Stimulated activated CD8-positive, alpha-beta memory T cell treated with anti-CD3 and anti-CD28 coated beads, Interleukin-15, amount 100 ng/mL, for 4 hours (primary cell): Measurements from ENCODE around the gene NPPA.
"Not testable (repeated sequence)": the region's sequence is repeated elsewhere in the genome, so short reads cannot be mapped to it uniquely, and the experiment has no call there.

ENCODE experiments used
- DNase-seq, 2 donors: peaks; one replicate each; pipeline ENCODE4 v3.0.0-alpha.2; 2020; ENCODE audit warnings: low read depth in 2 of 2

NPPA gene

DNA sequence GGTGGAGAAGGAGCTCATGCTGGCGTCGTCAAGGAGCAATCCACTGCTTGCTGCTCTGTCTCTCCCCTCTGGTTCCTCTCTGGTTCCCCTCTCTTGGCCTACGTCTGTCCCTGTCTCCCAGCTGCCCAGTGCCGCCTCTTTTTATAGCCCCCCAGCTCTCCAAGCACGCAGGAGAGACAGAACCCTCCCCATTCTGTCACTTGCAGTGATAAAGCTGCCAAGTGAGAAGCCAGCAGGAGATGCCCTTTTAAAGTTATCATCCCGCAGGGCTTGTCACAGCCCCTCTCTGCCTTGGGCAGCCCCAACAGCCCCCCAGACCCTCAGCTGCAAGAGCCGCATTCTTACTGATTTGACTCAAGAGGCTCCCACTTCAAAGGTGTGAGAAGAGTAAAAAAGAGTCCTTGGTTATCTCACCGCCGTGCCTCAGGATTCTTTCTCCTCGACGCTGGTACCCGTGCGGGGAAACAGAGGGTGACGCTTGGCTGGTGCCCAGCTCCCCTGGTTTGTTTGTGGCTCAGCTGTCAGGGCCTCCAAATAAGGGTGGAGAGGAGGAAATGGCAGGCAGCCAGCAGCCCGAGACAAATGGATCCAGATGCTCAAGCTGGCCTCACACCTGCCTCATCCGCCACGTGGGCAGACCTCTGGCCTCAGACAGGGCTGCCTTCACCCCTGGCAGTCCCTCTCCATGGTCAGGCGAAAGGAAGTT, at the start of gene NPPA:
TSS of gene NPPA (minus strand) at position 117 of the 706 bp plus-strand sequence. CDS start at position 18, 99 bp downstream.
- no peak for DNase-seq

DNA sequence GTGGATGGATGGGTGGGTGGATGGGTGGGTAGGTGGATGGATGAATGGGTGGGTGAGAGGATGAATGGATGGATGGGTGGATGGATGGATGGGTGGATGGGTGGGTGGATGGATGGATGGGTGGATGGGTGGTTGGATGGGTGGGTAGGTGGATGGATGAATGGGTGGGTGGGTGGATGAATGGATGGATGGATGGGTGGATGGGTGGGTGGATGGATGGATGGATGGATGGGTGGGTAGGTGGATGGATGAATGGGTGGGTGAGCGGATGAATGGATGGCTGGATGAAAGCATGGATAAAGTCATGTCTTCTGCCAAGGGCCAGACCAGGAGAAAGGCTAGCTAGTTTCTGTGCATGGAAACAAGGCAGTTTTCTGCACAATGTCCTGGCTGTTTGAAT, 46.9 kb upstream of the NPPA start:
- DNase-seq = not testable (repeated sequence)

DNA sequence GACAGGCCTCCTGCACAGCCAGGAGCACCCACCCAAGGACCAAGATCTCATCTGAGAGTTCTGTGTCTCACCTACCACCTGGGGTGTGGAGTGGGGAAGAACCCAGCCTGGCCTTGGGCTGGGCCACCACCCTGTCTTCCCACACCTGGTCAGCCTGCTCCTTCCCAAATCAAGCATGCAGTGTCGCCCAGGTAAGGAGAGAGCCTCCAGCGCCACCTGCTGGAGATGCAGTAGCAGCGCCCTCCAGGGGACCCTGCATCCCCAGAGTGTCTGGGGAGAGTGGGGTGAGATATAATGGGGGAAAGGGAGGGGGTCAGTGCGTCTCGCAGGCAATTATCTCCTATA, 46.3 kb upstream of the NPPA start:
- DNase-seq = peak; percentile 21 to 43

DNA sequence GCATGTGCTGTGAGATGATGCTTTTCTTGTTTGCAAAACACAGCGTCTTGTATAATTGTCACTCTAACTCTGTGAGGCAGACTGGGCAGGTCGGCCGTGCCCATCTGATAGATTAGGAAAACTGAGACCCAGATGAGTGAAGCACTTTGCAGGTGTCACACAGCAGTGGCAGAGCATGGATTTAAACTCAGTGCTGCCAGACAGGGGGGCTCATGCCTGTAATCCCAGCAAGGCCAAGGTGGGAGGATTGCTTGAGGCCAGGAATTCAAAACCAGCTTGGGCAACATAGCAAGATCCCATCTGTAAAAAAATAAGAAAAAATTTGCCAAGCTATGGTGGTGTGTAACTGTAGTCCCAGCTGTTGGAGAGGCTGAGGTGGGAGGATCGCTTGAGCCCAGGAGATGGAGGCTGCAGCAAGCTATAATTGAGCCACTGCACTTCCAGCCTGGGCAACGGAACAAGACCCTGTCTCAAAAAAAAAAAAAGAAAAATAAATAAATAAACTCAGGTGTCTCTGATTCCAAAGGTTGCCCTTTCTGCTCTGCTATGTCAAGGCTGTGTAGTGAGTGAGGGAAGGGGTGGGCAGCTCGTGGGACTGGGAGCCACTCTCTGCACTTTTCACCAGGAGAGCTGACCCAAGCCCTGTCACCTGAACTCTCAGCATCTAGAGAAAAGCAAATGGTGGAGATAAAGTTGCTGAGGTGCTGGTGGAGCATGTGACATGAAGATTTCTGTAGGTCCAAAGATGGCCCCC, 44.0 kb upstream of the NPPA start:
- no peak for DNase-seq

DNA sequence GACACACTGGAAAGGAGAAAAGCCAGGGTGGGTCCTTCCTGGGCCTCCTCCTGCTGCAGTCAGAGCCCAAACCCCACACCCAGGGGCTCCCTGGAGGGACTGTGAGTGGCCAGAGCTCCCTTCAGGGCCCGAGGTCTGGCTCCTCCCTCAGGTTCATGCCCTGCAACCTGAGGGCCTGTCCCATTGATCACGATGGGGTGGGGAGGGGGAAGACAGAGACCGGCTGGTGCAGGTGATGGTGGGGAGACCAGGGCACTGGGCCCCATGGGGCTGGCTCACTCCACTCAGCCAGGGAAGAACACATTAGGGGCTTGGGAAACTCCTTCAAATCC, 41.3 kb upstream of the NPPA start:
- no peak for DNase-seq

DNA sequence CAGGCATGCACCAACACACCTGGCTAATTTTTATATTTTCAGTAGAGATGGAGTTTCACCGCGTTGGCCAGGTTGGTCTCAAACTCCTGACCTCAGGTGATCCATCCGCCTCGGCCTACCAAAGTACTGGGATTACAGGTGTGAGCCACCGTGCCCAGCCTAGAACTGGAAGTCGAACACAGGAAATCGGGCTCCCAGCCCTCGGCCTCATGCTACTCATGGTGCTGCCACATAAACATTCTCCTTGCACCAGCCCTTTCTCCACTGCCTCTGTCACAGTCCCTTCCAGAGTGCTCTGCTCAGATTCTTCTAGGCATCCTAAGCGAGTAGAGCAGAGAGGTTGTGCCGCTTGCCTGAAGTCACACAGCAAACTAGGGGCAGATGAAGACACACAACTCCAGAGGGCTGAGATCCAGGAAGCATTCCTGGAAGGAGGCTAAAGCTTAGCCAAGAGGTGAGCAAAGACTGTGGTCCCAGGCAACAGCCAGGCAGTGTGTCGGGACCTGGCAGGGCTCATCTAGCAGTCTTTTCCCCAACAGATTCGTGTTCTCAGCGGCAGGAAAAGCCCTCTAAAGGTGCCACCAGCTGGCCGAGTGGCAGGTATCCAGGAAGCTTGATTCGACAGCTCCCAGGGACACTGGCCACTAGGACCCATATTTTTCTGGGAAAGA, 40.8 kb upstream of the NPPA start:
- DNase-seq = no peak

DNA sequence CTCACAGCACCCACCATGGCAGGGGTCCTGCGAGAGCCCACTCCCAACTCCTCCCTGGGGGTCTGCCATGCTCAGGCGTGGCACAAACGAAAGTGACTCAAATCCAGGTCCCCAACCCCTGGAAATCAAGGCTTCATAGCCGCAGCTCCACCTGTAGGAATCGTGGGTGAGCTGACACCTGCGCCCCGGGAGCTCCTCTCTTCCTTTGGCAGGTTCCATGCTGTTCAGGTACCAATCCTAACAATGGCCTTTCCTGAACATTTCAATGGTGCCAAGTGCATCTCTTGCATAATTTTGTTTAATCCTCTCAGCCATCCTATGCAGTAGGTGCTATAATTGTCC, 40.1 kb upstream of the NPPA start:
- no peak for DNase-seq

DNA sequence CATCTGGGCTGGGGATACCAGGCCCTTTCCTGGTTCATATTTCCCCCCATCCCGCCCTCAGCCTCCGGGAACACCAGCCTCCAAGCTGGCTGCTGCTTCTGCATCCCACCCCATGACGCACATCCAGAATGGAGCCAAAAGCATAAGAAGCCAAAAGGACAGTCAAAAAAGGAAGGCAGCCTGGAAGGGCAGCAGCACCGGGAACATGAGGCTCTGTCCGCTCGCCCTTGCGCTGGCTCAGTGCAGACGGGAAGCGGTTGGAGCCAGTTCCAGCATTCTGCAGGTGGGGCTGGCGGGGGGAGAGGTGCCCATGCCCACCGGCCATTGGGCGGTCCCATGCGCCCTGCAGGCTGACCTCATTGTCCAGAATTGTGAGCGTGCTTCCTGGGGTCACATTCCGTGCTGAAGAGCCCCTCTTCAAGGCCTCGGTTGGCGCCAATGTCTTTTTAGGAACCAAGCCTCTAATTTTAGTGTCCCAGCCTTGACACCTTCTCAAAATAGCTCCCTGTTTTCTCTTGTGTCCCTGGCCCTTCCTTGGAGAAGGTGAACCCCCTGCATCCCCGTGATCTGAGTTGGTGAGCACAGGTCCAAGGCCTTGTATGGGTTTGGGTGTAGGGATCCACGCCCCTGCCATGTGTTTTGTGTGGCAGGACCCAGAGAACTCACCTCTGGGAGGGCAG, 39.5 kb upstream of the NPPA start:
- no peak for DNase-seq

DNA sequence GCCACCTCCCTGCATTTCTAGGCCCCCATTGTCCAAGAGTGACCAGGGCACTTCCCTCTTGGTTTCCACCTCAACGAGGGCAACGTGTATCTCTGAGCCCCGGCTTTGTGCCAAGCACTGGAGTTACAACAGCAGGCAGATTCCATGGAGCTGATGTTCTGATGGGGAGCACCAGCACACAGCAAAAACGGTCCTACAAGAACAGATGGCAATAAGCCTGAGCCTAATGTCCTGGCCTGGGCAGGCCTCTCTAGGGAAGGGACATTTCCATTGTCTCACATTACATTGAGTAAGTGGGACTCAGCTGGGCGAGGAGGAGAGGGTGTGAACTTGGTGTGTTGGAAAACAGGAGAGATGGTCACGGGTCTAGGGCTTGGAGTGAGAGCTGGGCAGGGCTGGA, 38.3 kb upstream of the NPPA start:
- DNase-seq = no peak

DNA sequence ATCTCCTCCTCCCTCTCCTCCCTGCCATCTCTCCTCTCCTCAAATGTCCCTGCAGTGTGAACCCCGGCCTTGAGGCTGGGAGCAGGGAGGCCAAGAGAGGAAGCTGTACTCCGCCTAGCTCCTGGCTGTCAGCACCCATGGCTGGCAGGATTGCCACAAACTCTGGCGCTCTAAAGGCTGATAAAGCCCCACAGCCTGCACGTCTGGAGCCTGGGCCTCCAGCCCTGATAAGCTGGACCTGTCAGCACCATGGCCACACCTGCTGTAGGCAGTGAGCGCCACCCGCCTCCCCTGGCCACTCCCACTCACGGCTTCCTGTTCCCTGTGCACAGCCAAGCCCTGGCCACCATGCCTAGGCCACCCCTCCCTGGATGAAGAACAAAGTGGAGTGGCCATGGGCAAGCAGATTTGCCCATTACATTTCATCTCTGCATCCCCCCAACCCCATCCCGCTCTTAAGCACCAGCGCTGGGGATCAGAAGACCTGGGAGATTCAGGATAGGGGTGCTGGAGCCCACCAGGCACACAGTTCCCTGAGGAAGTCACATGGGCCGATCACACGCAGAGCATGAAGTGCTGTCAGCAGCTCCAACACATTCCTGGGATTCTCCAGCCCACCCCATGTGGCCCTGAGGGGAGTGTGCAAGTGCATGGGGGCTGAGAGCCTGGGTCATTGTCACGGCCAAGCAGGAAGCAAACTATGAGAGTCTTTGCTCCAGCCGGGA, 35.4 kb upstream of the NPPA start:
- DNase-seq = no peak

DNA sequence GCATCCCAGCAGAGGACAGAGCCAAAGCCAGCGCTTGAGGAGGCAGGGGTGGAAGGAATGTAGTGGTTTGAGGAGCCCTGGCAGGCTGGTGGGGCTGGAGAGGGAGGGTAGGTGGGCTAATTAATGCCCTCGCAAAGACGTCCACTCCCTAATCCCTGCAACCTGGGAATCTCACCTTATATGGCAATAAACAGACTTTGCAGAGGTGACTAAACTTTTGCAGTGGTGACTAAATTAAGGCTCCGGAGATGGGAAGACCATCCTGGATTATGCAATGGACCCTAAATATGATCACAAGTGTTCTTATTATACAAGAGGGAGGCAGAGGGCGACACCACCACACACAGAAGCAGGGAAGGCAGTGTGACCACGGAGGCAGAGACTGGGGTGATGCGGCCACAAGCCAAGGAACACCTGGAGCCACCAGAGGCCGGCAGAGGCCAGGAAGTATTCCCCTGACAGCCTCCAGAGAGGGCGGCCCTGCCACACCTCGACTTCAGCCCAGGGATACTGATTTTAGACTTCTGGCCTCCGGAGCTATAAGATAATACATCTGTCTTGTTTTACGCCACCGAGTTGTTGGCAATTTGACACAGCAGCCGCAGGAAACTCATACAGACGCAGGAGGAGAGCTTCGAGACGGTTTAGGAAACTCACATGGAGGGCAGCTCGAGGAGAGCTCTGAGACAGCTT, 34.3 kb upstream of the NPPA start:
- DNase-seq = no peak

DNA sequence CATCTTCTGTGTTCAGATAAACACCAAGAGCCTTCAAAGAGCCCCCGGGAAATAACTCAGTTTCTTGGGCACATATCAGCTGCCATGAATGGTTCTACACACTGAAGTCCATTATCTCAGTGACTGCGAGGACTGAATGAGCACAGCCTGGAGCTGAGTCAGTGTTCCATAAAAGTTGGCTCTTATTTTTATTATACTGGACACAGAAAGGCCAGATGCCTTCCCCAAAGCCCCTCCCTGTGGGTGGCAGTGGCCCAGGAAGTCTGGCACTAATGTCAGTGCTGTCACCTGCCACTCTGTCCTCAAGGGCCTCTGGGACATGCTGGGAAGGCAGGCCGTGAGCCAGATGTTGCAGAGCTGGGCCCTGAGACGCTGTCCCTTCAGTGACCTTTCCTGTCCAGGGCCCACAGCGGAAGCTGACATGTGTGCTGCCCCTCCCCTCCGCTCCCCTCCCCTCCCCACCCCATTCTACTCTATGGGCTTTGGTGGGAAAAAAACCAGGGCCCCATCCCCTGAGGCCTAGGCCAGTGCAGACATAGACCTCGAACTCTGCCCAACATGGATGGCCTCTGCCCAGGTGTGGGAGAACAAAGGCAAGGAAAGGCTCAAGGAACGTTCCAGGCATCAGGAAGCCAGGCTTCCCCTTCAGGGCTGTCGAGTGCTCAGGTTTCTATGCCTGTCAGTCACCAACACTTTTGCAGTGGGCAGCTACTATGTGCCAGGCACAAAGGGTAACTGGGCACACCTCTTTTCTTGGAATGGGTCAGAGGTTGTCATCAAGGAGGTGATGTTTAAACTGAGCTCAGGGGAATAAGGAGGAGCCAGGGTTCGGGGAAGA, 33.5 kb upstream of the NPPA start:
- no peak for DNase-seq

DNA sequence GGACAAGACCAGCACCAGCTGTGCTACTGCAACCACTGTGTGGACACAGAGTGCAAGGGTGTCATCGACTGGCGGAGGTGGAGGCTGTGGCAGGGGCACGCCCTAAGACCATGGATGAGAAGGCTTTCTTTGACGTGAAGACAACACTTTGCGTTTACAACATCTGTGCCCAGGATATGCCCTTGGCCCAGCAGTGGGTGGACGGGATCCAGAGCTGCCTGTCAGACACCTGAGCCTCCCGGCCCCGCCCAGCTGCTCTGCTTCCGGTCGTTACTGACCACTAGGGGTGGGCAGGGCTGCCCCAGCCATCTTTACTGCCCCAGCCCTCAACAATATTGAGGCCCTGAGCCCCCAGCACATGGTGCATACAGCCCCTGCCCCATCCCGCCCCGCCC, 32.6 kb upstream of the NPPA start:
- DNase-seq = no peak

DNA sequence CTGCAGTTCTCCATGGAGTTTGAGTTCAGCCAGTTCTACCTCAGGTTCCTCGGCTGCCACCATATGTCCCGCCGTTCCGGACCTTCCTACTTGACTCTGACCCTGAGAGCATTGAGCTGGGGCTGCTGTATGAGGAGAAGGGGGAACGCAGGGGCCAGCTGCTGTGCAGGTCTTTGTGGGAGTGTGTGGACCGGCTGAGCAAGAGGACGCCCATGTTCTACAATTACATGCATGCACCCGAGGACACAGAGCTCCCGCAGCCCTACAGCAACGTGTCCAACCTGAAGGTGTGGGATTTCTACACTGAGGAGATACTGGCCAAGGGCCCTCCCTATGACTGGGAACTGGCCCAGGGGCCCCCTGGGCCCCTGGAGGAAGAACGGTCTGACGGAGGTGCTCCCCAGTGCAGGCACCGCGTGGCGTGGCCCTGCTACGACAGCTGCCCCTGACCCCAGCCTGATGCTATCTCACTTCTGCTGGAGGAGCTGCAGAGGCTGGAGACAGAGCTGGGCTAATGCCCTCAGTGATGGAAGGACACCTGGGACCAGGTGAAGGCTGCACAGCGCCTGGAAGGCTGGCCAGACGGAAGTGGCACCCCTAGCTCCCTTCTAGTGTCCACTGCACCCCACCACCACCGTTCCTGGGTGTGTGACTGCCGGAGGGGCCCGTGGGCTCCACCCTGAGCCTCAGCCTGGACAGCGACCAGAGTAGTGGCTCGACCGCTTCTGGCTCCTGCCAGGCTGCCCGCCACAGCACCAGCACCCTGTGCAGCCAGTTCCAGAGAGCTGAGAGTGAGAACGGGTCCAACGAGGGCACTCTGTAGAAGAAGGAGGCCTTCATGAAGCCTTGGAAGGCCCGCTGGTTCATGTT, 32.0 kb upstream of the NPPA start:
- no peak for DNase-seq

DNA sequence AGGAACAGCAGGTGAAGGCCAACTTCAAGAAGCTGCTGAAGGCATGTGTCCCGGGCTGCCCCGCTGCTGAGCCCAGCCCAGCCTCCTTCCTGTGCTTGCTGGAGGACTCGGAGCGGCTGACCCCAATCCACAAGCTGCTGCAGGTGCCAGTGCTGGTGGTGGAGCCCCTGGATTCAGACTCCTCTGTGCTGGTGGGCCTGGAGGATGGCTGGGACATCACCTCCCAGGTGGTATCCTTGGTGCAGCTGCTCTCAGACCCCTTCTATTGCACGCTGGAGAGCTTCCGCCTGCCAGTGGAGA, 31.3 kb upstream of the NPPA start:
- no peak for DNase-seq

DNA sequence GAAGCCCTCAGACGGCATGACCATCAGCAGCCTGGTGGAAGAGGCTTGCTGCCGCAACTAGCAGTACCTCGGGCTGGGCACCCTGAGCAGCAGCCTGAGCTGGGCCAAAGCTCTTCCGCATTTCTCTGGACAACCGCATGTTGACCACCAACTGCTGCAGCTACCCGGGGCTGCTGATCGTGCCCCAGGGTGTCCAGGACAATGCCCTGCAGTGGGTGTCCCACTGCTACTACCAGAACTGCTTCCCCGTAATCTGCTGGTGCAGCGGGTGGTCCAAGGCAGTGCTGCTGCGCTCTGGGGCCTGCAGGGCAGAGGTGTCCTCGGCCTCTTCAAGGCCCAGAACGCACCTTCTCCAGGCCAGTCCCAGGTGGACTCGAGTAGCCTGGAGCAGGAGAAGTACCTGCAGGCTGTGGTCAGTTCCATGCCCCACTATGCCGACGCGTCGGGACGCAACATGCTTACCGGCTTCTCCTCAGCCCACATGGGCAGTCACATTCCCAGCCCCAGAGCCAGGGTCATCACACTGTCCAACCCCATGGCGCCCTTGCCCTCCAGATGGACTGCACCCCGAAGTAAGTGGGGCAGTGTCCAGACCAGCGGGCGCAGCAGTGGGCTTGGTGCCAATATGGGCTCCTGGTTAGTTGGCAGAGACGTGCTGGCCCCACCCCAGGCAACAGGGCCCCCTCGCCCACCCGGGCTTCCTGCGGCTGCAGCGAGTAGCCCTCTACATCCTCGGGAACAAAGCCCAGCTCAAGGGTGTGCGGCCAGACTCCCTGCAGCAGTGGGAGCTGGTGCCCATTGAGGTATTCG, 30.7 kb upstream of the NPPA start:
- DNase-seq = no peak

DNA sequence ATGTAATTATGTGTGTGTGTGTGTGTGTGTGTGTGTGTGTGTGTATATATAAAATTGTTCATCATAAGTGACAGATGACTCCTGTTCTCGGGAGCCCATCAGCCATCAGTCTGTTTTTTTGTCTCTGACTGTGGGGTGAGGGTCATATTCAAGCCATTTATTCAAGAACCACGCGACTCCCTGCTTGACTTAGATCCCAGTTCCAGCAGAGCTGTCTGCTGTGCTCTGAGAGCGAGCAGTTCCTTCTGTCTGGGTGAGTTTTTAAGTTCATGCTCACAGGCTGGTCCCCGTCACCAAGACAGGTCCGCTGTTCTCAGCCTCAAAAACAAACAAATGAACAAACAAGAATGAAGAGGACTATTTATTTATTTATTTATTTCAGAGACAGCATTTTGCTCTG, 29.5 kb upstream of the NPPA start:
- no peak for DNase-seq

DNA sequence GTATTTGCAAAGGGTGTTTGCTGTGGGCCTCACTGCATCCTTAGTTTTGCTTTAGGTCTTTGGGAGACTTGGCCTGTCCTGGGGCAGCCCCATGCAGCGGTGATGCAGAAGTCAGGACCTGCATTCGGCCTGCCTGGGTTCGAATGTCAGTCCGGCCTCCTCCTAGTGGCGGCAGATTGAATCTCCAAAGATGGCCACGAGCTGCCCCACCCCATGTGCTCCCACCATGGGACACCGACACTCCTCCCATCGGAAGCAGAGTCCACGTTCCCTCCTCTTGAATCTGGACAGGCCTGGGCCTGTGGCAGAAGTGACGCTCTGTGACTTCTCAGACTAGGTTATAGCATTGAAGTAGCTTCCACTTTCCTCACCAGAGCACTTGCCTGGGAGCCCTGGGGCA, 27.5 kb upstream of the NPPA start:
- DNase-seq = no peak

DNA sequence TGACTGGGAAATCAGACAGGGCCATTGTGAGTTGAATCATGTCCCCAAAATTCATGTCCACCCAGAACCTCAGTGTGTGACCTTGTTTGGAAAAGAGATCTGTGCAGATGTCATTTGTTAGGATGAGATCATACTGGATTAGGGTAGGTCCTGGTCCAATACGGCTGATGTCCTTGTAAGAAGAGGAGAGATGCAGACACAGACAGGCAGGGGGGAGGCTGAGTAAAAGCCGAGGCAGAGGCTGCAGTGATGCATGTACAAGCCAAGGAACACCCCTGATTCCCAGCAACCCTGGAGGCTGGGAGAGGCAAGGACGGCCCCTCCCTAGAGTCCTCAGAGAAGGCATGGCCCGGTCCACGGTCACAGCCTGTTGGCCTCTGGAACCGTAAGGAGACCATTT, 27.0 kb upstream of the NPPA start:
- DNase-seq = no peak
